HCT116 (cell line): Measurements from ENCODE around the gene CACNA1E. TPM values are rescaled to one million over a fixed set of nuclear protein-coding genes. Genes with fewer than 3 reads are reported as not detected.

Experiments used
- ATAC-seq: fragments of 200-7000 bp; cut with Tn5 transposase; 2 replicates; pipeline ENCODE4 v1.9.1; 2020; ENCODE audit warnings: mild to moderate bottlenecking, moderate library complexity
- BruUV-seq: library from RNA; stranded (reverse); fragments of 400-500 nt; replicated peaks from 2 replicates; lab custom pipeline; 2021; lab: Mats Ljungman, UMichigan
- CTCF ChIA-PET: fragments of 300-600 bp; sonication (Branson Sonifier 250); formaldehyde crosslinking; loops from one replicate; lab custom pipeline; 2021; ENCODE audit warnings: antibody characterized with exemption; lab: Charles Lee
- POLR2A ChIA-PET: fragments of 300-600, 350-600 bp; sonication (Branson Sonifier 250); formaldehyde crosslinking; loops from one replicate; lab custom pipeline; 2021; ENCODE audit warnings: antibody characterized with exemption; lab: Charles Lee
- RAD21 ChIA-PET, 2 experiments: fragments of 300-600 bp; sonication (Branson Sonifier 250); formaldehyde crosslinking; loops; one replicate each; lab custom pipeline; 2023; ENCODE audit warnings: low total read pairs in 2 of 2; ENCODE audit not compliant: uncharacterized antibody in 2 of 2, unreplicated experiment in 2 of 2, low non-redundant PET in 1 of 2; lab: Charles Lee
- DNase-seq: peaks from one replicate; pipeline ENCODE4 v3.0.0-alpha.2; 2010; ENCODE audit warnings: low read depth, low spot score
- H2AFZ ChIP-seq: fragments of 200-600 bp; shearing (Covaris generic), sonication (generic); 2 replicates; pipeline ENCODE4 v1.6.1; 2017; ENCODE audit warnings: low read depth, mixed run types, mixed read lengths, antibody characterized with exemption, low read length; ENCODE audit not compliant: poor library complexity, severe bottlenecking
- H3K27ac ChIP-seq: 2 replicates; pipeline ENCODE4 v1.5.1; 2012; ENCODE audit warnings: low read depth, low read length
- H3K27me3 ChIP-seq: fragments of 200-600 bp; sonication (generic); 2 replicates; pipeline ENCODE4 v1.6.1; 2016; ENCODE audit warnings: mixed run types, low read length, mixed read lengths; ENCODE audit not compliant: insufficient read depth
- H3K36me3 ChIP-seq, 2 experiments: fragments of 200-500 bp in 1 of 2; fragments of 200-600 bp in 1 of 2; sonication (Bioruptor generic) in 1 of 2; sonication (generic) in 1 of 2; 2 replicates each; pipeline versions ENCODE4 v1.5.1 to v1.6.1; 2014 to 2016; ENCODE audit warnings: low read length in 2 of 2, inconsistent platforms in 1 of 2, mixed read lengths in 1 of 2, mixed run types in 1 of 2; ENCODE audit not compliant: insufficient read depth in 2 of 2, control insufficient read depth in 1 of 2
- H3K4me1 ChIP-seq, 2 experiments: fragments of 200-600 bp in 1 of 2; sonication (generic) in 1 of 2; 2 replicates each; pipeline versions ENCODE4 v1.5.1 to v1.6.1; 2012 to 2017; ENCODE audit warnings: low read length in 2 of 2, inconsistent platforms in 1 of 2, mild to moderate bottlenecking in 1 of 2, mixed read lengths in 1 of 2, mixed run types in 1 of 2, moderate library complexity in 1 of 2; ENCODE audit not compliant: insufficient read depth in 2 of 2, control insufficient read depth in 1 of 2
- H3K4me2 ChIP-seq: fragments of 200-600 bp; sonication (generic); 2 replicates; pipeline ENCODE4 v1.6.1; 2017; ENCODE audit warnings: mixed run types, low read length, mixed read lengths
- H3K4me3 ChIP-seq, 2 experiments: fragments of 200-600 bp in 1 of 2; sonication (generic) in 1 of 2; replicated peaks in 1 of 2; 2 replicates each; pipeline ENCODE4 v1.5.1; 2011 to 2016; ENCODE audit warnings: low read length in 2 of 2, control low read depth in 1 of 2, low read depth in 1 of 2, mild to moderate bottlenecking in 1 of 2, mixed read lengths in 1 of 2, mixed run types in 1 of 2
- H3K79me2 ChIP-seq: fragments of 200-600 bp; sonication (generic); 2 replicates; pipeline ENCODE4 v1.6.1; 2017; ENCODE audit warnings: mild to moderate bottlenecking, mixed run types, low read length, moderate library complexity, mixed read lengths; ENCODE audit not compliant: insufficient read depth
- H3K9ac ChIP-seq: fragments of 200-600 bp; sonication (generic); 2 replicates; pipeline ENCODE4 v1.6.1; 2016; ENCODE audit warnings: low read length, mixed read lengths
- H3K9me2 ChIP-seq: fragments of 200-600 bp; sonication (generic), shearing (Covaris generic); 2 replicates; pipeline ENCODE4 v1.6.1; 2017; ENCODE audit warnings: mixed run types, mild to moderate bottlenecking, moderate library complexity; ENCODE audit not compliant: insufficient read depth
- H3K9me3 ChIP-seq, 2 experiments: fragments of 200-500 bp in 1 of 2; fragments of 200-600 bp in 1 of 2; sonication (Bioruptor generic) in 1 of 2; sonication (generic) in 1 of 2; 2 replicates each; pipeline ENCODE4 v1.6.1; 2014 to 2017; ENCODE audit warnings: low read length in 2 of 2, mixed read lengths in 2 of 2, inconsistent platforms in 1 of 2, low read depth in 1 of 2, mild to moderate bottlenecking in 1 of 2, mixed run types in 1 of 2, moderate library complexity in 1 of 2; ENCODE audit not compliant: control insufficient read depth in 1 of 2, insufficient read depth in 1 of 2
- H4K20me1 ChIP-seq: fragments of 200-600 bp; sonication (generic), shearing (Covaris generic); 2 replicates; pipeline ENCODE4 v1.6.1; 2017; ENCODE audit warnings: mixed run types, mild to moderate bottlenecking, moderate library complexity; ENCODE audit not compliant: insufficient read depth
- CEBPB ChIP-seq: IDR thresholded peaks from 2 replicates; pipeline ENCODE4 v1.6.1; 2012; ENCODE audit warnings: low read depth
- EGR1 ChIP-seq: IDR thresholded peaks from 2 replicates; pipeline ENCODE4 v1.6.1; 2012; ENCODE audit warnings: low read depth
- ELF1 ChIP-seq: IDR thresholded peaks from 2 replicates; pipeline ENCODE4 v1.6.1; 2012; ENCODE audit warnings: low read depth, borderline replicate concordance
- EZH2 ChIP-seq: fragments of 200-600 bp; sonication (generic); IDR thresholded peaks from 2 replicates; pipeline ENCODE4 v1.6.1; 2017; ENCODE audit warnings: antibody characterized with exemption, mixed run types
- EZH2phosphoT487 ChIP-seq: fragments of 200-600 bp; IDR thresholded peaks from 2 replicates; pipeline ENCODE4 v1.6.1; 2018; ENCODE audit warnings: antibody characterized with exemption, borderline replicate concordance
- FOSL1 ChIP-seq: IDR thresholded peaks from 2 replicates; pipeline ENCODE4 v1.6.1; 2012; ENCODE audit warnings: low read depth
- JUND ChIP-seq: IDR thresholded peaks from 2 replicates; pipeline ENCODE4 v1.6.1; 2012
- MAX ChIP-seq: IDR thresholded peaks from 2 replicates; pipeline ENCODE4 v1.6.1; 2012
- POLR2A ChIP-seq: IDR thresholded peaks from 2 replicates; pipeline ENCODE4 v1.7.0; 2011; ENCODE audit warnings: borderline replicate concordance; ENCODE audit not compliant: insufficient read depth, insufficient read length; ENCODE audit errors: extremely low read depth
- RAD21 ChIP-seq: IDR thresholded peaks from 2 replicates; pipeline ENCODE4 v1.6.1; 2012; ENCODE audit warnings: low read depth, mild to moderate bottlenecking
- SIN3A ChIP-seq: IDR thresholded peaks from 2 replicates; pipeline ENCODE4 v1.6.1; 2012; ENCODE audit warnings: low read depth
- SRF ChIP-seq: IDR thresholded peaks from 2 replicates; pipeline ENCODE4 v1.6.1; 2012; ENCODE audit warnings: low read depth
- TCF7L2 ChIP-seq: IDR thresholded peaks from 2 replicates; pipeline ENCODE4 v1.7.0; 2011; ENCODE audit warnings: borderline replicate concordance, inconsistent platforms; ENCODE audit not compliant: insufficient read depth, insufficient read length; ENCODE audit errors: extremely low read depth
- ZNF274 ChIP-seq: fragments of 200-500 bp; sonication (Bioruptor generic); IDR thresholded peaks from 2 replicates; pipeline ENCODE4 v1.6.1; 2014; ENCODE audit warnings: mild to moderate bottlenecking, low read depth, low read length, inconsistent platforms
- intact Hi-C: fragments of 100-400 bp; cut with micrococcal nuclease; formaldehyde crosslinking; loops from 2 replicates; pipeline ENCODE4 v1.10.0; 2022
- total RNA-seq: library from RNA; stranded (reverse); gene quantifications from one replicate; pipeline ENCODE4 v1.2.1, GENCODE V29; 2021; ENCODE audit not compliant: unreplicated experiment
- TF ChIP-seq, protein P1 (sequence below): IDR thresholded peaks from 2 replicates; pipeline ENCODE4 v1.6.1; 2011; ENCODE audit warnings: mild to moderate bottlenecking, low read length, moderate library complexity; ENCODE audit not compliant: insufficient replicate concordance; ENCODE audit errors: extremely low read depth
- TF ChIP-seq, protein P2 (sequence below), 3 experiments: fragments of 200-600 bp in 1 of 3; sonication (generic) in 1 of 3; IDR thresholded peaks in 2 of 3; conservative IDR thresholded peaks in 1 of 3; 2 replicates each; pipeline ENCODE4 v1.5.1; 2012 to 2017; ENCODE audit warnings: low read depth in 2 of 3, low read length in 2 of 3, antibody characterized with exemption in 1 of 3, borderline replicate concordance in 1 of 3, control low read depth in 1 of 3, mild to moderate bottlenecking in 1 of 3, mixed read lengths in 1 of 3, mixed run types in 1 of 3, moderate library complexity in 1 of 3; ENCODE audit not compliant: insufficient read depth in 1 of 3
- TF ChIP-seq, protein P3 (sequence below): IDR thresholded peaks from 2 replicates; pipeline ENCODE4 v1.6.1; 2012

Gene CACNA1E
- total RNA-seq, 1 experiment from 2014 or later = 0.02 TPM

DNA sequence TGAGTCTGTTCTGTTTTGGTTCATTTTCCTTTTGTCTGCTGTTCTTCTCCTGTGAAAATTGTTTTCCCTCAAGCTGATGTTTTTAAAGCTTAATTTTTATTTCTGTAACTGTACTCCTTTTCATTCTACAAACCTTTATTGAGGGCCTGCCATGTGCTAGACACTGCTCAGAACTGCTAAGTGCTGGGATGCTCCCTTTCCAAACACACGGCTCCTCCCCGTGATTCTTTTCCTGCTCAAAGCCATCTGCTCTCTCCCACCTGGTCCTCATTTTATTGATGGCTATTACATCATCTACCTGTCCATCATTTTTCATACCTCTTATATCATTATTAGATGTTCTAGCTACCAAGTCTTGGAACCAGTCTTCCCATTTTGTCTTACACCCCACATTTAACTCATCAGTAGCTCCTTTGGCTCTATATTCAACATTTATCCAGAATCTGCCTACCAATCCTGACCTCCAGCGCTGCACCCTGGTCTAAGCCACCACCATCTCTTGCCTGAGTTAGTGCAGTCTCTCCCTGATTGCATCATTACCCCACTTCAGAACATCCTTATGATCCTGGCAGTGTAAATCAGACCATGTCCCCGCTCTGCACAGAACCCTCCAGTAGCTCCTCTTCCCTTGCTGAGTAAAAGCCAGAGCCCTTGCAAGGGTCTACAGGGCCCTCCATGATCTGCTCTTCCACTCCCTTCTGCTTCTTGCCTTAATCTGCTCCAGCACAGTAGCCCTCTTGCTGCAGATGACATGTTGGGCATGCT lies 118.1 kb downstream of the CACNA1E start:
- POLR2A ChIA-PET = no interaction called here
- CTCF ChIA-PET = no interaction called here
- H3K9me3 ChIP-seq = no peaks in the 10 kb centered on the region
- intact Hi-C loops = no loop called here
- H3K4me2 ChIP-seq = no peak overlapping the region
- no peak for ATAC-seq
- H3K9ac ChIP-seq = no peak overlapping the region
- no peaks in the 10 kb centered on the region for H3K9me2 ChIP-seq
- H2AFZ ChIP-seq = no peak overlapping the region
- TF ChIP-seq, protein P1, sequence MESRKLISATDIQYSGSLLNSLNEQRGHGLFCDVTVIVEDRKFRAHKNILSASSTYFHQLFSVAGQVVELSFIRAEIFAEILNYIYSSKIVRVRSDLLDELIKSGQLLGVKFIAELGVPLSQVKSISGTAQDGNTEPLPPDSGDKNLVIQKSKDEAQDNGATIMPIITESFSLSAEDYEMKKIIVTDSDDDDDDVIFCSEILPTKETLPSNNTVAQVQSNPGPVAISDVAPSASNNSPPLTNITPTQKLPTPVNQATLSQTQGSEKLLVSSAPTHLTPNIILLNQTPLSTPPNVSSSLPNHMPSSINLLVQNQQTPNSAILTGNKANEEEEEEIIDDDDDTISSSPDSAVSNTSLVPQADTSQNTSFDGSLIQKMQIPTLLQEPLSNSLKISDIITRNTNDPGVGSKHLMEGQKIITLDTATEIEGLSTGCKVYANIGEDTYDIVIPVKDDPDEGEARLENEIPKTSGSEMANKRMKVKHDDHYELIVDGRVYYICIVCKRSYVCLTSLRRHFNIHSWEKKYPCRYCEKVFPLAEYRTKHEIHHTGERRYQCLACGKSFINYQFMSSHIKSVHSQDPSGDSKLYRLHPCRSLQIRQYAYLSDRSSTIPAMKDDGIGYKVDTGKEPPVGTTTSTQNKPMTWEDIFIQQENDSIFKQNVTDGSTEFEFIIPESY = no peak
- TF ChIP-seq FOSL1 = no peak
- TF ChIP-seq SRF = no peak
- TF ChIP-seq JUND = no peak
- TF ChIP-seq EZH2phosphoT487 = no peak
- TF ChIP-seq ELF1 = no peak
- TF ChIP-seq POLR2A = no peak
- no peak for TF ChIP-seq TCF7L2
- TF ChIP-seq, protein P2, sequence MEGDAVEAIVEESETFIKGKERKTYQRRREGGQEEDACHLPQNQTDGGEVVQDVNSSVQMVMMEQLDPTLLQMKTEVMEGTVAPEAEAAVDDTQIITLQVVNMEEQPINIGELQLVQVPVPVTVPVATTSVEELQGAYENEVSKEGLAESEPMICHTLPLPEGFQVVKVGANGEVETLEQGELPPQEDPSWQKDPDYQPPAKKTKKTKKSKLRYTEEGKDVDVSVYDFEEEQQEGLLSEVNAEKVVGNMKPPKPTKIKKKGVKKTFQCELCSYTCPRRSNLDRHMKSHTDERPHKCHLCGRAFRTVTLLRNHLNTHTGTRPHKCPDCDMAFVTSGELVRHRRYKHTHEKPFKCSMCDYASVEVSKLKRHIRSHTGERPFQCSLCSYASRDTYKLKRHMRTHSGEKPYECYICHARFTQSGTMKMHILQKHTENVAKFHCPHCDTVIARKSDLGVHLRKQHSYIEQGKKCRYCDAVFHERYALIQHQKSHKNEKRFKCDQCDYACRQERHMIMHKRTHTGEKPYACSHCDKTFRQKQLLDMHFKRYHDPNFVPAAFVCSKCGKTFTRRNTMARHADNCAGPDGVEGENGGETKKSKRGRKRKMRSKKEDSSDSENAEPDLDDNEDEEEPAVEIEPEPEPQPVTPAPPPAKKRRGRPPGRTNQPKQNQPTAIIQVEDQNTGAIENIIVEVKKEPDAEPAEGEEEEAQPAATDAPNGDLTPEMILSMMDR (IDR thresholded peaks at IDR 0.05 in 2 of 3, conservative IDR thresholded peaks at IDR 0.05 in 1 of 3; ENCODE audit: borderline replicate concordance in 1 of 3, insufficient read depth in 1 of 3, low read depth in 2 of 3, low read length in 2 of 3) = no peak
- TF ChIP-seq, protein P3, sequence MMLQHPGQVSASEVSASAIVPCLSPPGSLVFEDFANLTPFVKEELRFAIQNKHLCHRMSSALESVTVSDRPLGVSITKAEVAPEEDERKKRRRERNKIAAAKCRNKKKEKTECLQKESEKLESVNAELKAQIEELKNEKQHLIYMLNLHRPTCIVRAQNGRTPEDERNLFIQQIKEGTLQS = no peak
- no peak for TF ChIP-seq RAD21
- no peak for TF ChIP-seq EGR1
- no peak for TF ChIP-seq ZNF274
- no peak for TF ChIP-seq SIN3A
- no peak for TF ChIP-seq MAX
- TF ChIP-seq CEBPB = no peak
- TF ChIP-seq EZH2 = no peak
- H3K36me3 ChIP-seq = no peaks in the 10 kb centered on the region
- no TSS peak for BruUV-seq
- no peaks in the 10 kb centered on the region for H4K20me1 ChIP-seq
- H3K4me3 ChIP-seq = no peak overlapping the region
- H3K4me1 ChIP-seq = no peaks in the 10 kb centered on the region
- peaks cover 20% of the 10 kb centered on the region for H3K27me3 ChIP-seq
- no peak overlapping the region for H3K27ac ChIP-seq
- RAD21 ChIA-PET = no interaction called here
- no peaks in the 10 kb centered on the region for H3K79me2 ChIP-seq
- no peak for DNase-seq
